HG03457 (cell line): ENCODE data around the gene HK3.
"Not testable (repeated sequence)": the region's sequence is repeated elsewhere in the genome, so short reads cannot be mapped to it uniquely, and the experiment has no call there.

Experiments used
- ATAC-seq: cut with Tn5 transposase; IDR thresholded peaks from one replicate; pipeline ENCODE4 v1.9.1; 2021; ENCODE audit warnings: moderate number of reproducible peaks; ENCODE audit not compliant: unreplicated experiment

HK3 gene

DNA sequence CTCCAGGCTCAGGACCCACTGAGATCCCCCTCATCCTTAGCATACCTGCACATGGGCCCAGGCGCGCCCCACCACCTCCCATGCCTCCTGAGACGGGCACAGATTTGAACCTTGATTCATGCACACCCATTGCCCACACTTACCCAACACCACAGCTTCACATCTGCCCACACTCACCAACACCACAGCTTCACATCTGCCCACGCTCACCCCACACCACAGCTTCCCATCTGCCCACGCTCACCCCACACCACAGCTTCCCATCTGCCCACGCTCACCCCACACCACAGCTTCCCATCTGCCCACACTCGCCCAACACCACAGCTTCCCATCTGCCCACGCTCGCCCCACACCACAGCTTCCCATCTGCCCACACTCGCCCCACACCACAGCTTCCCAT, 28.5 kb downstream of the HK3 start:
- not testable (repeated sequence) for ATAC-seq

DNA sequence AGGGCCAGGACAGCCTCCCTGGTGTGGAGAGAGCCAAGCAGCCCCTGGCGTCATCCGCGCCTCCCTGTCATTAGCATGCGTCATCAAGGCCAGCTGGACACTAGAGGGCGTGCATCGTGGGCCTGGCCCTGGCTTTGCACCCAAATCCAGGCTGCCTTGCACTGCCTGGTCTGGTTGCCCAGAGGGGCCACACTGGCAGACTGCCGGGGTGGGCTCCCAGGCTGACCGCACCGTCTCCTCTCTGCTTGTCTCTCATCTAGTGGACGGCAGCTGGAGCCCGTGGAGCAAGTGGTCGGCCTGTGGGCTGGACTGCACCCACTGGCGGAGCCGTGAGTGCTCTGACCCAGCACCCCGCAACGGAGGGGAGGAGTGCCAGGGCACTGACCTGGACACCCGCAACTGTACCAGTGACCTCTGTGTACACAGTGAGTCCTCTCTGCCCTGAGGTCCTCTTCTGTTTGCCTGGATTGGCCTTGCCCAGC, 29.0 kb downstream of the HK3 start:
- ATAC-seq, result no peak

- ATAC-seq, result no peak
Observed at GRCh38 chr5:176869501-176870109, 29.5 kb downstream of the HK3 start.

GRCh38 chr5:176868731-176869130, 30.4 kb downstream of the HK3 start:
- ATAC-seq, result no peak

DNA sequence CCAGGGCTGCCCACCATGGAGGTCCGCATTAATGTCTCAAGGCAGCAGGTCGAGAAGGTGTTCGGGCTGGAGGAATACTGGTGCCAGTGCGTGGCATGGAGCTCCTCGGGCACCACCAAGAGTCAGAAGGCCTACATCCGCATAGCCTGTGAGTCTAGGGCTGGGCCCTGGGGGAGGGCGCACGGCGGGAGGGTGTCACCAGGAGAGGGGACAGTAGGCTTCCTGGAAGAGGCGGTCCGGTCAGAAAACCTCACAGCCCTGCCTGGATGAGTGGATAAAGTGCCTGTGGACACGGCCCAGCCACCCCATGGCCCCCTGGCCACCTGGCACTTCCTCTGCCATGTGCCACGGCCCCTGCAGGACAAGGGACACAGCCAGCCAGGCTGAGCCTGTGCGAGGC, 31.0 kb downstream of the HK3 start:
- no peak for ATAC-seq

DNA sequence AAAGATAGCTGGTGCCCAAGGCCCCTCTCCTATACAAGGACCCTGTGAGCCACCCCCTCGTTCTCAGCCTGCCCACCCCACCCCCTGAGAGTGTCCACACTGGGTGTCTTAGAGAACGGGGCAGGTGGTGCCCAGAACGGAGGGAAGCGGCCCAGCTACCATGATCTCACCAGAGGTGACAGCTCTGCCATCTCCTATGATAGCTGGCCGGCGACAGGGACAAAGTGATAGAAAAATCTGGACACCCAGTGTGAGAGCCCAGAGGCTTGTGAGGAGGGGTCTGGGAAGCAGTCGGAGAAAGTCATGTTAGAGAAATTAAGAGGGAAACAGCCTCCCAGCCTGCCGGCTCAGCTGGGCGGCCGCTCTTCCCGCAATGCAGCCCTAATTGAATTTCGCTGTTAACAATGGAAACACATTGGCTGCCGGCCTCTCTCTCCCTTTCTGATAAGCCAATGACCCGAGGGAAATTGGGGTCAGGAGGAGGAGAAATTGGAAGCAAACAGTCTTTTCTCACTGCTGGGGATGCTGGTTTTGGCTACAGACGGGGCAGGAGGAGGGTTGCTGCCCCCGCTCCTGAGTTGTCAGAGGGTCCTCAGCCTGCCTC, 32.3 kb downstream of the HK3 start:
- no peak for ATAC-seq

GRCh38 chr5:176865964-176866363, 33.2 kb downstream of the HK3 start:
- no peak for ATAC-seq

DNA sequence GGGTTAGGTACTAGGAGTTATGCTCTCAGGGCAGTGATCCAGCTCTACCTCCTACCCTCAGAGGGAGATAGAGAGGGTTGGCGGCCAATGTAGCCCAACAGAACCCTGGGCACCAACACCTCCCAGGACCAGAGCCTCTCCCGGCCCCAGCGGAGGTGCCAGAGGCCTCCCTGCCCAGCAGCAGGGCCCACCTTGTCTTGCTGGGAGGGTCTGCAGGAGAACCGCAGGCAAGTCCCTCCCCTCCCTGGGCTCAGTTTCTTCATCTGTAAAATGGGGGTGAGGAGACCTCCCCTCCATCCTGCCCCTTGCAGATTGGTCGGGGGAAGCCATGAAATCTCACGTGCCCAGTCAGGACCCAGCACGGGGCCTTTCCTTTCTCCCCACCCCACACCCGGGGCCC, 34.4 kb downstream of the HK3 start:
- no peak for ATAC-seq

DNA sequence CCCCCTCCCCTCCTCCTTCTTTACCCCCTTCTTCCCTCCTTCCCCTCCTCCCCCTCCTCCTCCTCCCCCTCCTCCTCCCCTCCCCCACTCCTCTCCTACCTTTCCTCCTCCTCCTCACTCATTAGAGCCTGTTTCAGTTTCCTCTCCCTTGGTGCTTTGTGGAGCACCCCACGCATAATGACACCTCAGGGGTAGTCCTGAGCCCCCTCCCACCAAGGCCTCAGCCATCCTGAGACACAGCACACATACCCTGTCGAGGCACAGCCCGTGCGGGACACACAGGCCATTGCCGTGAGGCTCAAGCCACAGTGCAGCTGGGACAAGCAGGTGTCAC, 35.4 kb downstream of the HK3 start:
- ATAC-seq, result no peak

DNA sequence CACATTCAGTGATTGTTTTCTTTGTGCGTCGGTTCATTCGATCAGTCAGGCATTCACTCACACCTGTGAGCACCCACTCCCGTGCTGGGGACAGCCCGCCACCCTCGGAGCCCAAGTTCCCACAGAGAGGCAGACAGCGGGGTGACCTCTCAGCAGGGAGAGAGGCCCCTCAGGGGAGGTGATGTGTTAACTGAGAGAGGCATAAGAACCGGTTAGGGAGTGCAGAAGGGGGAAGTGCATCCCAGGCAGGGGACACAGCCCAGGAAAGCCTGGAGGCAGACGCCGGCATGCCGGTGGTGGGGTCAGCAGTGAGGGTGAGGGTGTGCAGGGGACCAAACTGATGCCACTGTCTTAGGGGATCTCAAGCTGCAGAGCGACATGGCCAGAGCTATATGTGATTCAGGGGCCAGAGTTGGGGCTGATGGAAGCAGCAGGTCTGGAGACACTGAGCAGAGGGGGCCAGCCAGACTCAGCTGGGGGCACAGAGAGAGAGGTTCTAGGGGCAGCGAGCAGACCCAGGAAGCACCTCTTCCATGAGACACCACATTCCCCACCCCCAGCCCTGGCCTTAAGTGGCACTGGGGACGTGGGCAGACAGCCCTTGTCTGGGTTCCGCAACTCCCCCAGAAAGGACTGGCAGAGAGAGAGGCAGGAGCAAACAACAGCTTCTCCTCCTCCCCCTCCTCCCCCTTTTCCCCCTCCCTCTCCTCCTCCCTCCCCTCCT, 35.9 kb downstream of the HK3 start:
- ATAC-seq, result no peak

DNA sequence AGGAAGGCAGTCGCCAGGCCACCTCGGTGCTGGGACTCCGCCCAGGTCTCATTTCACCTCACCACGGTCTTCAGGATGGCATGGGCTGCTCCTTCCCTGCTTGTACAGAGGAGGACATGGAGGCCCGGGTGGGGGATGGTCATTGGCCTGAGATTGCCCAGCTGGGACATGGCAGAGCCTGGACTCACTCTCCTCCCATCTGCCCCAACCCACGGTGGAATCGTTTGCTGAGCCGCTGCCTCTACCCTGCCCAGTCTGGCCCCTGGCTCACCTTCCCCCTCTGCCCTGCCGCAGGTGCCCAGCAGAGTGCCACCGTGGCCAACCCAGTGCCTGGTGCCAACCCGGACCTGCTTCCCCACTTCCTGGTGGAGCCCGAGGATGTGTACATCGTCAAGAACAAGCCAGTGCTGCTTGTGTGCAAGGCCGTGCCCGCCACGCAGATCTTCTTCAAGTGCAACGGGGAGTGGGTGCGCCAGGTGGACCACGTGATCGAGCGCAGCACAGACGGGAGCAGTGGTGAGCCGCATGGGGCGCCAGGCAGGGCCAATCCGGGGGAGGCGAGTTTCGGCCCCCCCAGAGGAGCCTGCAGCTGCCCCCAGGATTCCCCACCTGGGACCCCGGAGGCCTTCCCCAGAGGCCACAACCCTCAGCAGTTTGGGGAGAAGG, 36.7 kb downstream of the HK3 start:
- no peak for ATAC-seq

DNA sequence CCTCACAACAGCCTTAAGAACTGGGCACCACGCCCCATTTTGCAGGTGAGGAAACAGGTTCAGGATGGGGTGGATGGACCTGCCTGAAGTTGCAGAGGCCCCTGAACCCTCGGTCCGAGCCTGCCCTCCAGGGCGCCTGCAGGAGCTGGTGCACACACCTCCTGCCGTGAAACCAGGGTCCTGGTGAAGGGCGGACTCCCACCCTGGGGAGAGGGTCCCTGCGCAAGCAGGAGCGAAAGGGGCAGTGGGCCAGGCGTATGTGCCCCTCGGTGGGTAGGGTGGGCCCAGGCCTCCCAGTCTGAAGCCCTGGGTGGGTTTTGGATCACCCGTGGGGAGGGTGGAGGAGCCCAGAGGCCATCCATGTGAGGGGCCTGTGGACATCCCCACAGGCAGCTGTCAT, 37.9 kb downstream of the HK3 start:
- ATAC-seq, result no peak

GRCh38 chr5:176860381-176860780, 38.8 kb downstream of the HK3 start:
- no peak for ATAC-seq

DNA sequence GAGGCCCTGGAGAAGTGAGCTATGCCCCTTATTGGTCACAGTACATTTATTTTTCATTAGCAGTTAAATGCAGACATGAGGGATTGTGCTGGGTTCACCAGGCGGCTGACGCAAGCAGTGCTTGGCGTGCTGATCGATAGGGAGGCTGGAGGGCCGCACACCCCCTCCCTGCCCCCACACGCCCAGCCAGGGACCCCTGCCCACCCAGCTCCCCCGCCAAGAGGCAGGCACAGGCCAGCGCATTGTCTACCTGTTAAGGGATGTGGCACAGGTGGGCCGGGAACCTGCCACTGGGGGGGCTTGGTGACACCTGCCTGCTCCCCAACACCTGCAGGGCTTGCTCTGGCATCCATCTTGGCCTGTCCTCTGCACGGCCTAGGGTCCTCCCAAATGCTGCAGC, 39.2 kb downstream of the HK3 start:
- ATAC-seq, result no peak

DNA sequence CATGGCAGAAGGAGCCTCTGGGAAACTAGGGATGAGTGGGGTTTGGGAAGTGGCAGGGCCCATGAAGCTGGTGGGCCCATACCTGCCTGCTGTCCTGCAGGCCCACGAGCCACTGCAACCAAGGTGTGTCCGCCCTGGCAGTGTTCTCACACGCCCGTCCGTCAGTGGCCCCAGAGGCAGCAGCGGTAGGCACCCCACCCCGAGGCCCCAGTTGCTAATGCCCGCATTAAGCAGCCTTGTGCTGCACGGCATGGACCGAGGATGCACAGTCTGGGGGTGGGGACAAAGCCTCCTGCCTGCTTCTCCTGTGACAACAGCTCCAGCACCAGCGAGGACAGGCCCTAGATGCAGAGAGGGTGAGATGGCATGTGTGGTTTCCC, 41.3 kb downstream of the HK3 start:
- no peak for ATAC-seq

GRCh38 chr5:176857216-176857893, 41.8 kb downstream of the HK3 start:
- no peak for ATAC-seq

DNA sequence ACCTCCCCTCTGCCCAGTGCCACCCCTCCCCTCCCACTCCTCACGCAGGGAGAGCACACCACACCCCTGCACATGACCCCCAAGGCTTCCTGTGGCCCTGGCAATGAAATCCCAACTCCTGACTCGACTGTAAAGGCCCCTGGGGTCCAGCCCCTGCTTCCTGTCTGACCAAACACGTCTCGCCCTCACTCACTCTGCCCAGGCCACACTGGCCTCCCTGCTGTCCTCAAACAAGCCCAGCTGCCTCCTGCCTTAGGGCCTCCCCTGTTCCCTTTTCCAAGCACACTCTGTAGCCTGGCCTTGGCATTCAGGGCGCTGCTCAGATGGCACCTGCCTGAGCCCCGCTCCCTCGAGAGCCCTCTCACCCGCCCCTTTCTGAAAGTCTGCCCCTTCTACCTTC, 42.4 kb downstream of the HK3 start:
- ATAC-seq, result no peak

GRCh38 chr5:176855598-176855997, 43.5 kb downstream of the HK3 start:
- ATAC-seq, result no peak

- ATAC-seq, result no peak
Observed at GRCh38 chr5:176854164-176854563, 45.0 kb downstream of the HK3 start.

DNA sequence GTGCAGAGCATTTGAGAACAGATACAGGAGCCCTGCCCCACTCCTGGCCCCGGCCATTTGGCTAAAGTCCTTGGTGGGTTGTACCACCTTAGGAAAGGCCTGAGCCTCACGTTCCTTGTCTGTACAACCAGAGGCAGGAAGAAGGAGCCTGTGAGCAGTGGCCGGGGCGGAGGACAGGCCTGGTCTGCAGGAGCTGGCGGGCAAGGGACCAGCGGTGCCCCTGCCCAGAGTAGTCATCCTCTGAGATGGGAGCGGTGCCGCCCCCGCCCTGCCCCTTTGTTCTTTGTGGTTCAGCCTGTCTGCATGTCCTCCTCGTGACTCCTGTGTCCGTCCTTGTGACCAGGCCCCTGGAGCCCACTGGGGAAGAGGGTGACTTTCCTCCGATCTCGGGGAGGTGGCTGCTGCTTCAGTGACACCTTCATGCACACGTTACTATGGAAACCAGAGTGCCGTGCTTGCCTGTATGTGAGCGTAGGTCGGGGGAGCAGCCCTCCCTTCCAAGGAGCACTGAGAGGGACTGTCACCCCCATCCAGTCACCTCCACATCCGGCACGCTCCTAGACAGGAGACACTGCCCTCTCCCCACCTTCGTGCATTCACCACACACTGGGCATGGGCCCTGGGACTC, 45.9 kb downstream of the HK3 start:
- no peak for ATAC-seq
